Peyer's patch (tissue), 4 donors: Measurements from ENCODE around the gene ARMC9. TPM values are rescaled to one million over a fixed set of nuclear protein-coding genes. Genes with fewer than 3 reads are reported as not detected.

Source experiments
- DNase-seq, 3 donors: peaks; one replicate each; pipeline ENCODE4 v3.0.0-alpha.2; 2017 to 2019
- H3K27ac ChIP-seq, 4 donors: fragments of 200-600 bp; sonication (generic); one replicate each; pipeline ENCODE4 v1.5.1; 2016 to 2019
- H3K27me3 ChIP-seq, 2 donors: fragments of 200-600 bp; sonication (generic); one replicate each; pipeline ENCODE4 v1.5.1; 2019
- H3K36me3 ChIP-seq, 3 donors: fragments of 200-600 bp; sonication (generic); one replicate each; pipeline ENCODE4 v1.5.1; 2016 to 2019
- H3K4me1 ChIP-seq, 4 donors: fragments of 200-600 bp; sonication (generic); one replicate each; pipeline ENCODE4 v1.5.1; 2016 to 2019
- H3K4me3 ChIP-seq, 4 donors: fragments of 200-600 bp; sonication (generic); 1 replicate in 3 of 4; 2 replicates in 1 of 4; pipeline ENCODE4 v1.5.1; 2016 to 2019; ENCODE audit warnings: mild to moderate bottlenecking in 1 of 4
- H3K9me3 ChIP-seq, 4 donors: fragments of 200-600 bp; sonication (generic); one replicate each; pipeline ENCODE4 v1.5.1; 2016 to 2019; ENCODE audit warnings: mild to moderate bottlenecking in 1 of 4
- CTCF ChIP-seq, 6 experiments: fragments of 450-650 bp in 4 of 6; fragments of 200-600 bp in 2 of 6; sonication (generic) in 1 of 6; IDR thresholded peaks; one replicate each; pipeline ENCODE4 v1.5.1; 2017 to 2019; ENCODE audit warnings: antibody characterized with exemption in 6 of 6, mild to moderate bottlenecking in 3 of 6, moderate library complexity in 1 of 6
- POLR2A ChIP-seq, 2 donors: fragments of 450-650 bp; IDR thresholded peaks; one replicate each; pipeline ENCODE4 v1.5.1; 2017; ENCODE audit warnings: antibody characterized with exemption in 2 of 2, mild to moderate bottlenecking in 2 of 2, moderate library complexity in 2 of 2
- total RNA-seq, 4 donors: library from RNA; depleted of rRNA; stranded (reverse); fragments of >200 nt; gene quantifications; one replicate each; pipeline ENCODE4 v1.1.0, GENCODE V29; 2016

ARMC9 gene
- total RNA-seq, 4 donors from 2014 or later, result 3.3 to 15.7 (median 10.5) TPM

DNA sequence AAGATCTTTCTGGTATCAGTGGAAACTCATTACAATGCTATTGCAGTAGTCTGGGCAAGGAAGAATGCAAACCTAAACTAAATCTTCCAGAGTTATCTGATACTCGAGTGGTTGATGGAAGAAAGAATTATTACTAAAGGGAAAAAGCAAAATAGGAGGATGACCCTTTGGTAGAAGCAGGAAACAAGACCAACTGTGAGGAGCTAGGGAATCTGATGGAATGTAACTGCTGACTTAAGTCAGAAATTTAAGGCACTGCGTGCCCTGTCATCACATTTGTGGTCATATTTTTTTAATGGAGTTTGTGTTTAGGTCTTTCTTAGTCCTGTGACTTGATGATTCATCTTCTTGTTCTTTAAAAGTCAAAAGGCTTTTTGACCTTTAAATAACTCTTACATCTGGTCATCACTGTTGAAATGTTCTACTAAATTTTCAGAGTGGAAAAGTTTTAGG lies 36.5 kb upstream of the ARMC9 start:
- peak overlapping the region in 3 of 4 donors; percentile 29 to 67 (median 48) for H3K27ac ChIP-seq
- TF ChIP-seq CTCF (IDR thresholded peaks at IDR 0.05) (no peak), POLR2A (IDR thresholded peaks at IDR 0.05) (no peak)

DNA sequence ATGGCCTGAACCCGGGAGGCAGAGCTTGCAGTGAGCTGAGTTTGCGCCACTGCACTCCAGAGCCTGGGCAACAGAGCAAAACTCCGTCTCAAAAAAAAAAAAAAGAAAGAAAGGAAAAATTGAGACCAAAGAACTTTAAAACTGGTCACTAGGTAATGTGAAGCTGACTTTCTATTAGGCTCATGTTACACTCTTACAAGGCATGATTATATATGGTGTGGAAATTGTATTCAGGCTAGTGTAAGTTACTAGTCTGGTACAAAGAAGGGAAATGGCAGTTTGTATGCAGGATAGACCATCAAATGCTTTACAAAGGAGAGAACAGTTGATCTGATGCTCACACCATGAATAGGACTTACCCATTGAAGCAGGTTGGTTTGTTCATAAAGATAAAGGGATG lies 35.4 kb upstream of the ARMC9 start:
- Histone ChIP-seq H3K4me3 (no peak overlapping the region), H3K9me3 (no peaks in the 10 kb centered on the region), H3K4me1 (peaks cover 0 to 7% (median 0%) of the 10 kb centered on the region in 4 donors), H3K27ac (peak overlapping the region in 1 of 4 donors; percentile 67), H3K27me3 (no peaks in the 10 kb centered on the region), H3K36me3 (peaks cover 0 to 43% (median 0%) of the 10 kb centered on the region in 3 donors)
- no peak for DNase-seq
- TF ChIP-seq CTCF (IDR thresholded peaks at IDR 0.05) (no peak), POLR2A (IDR thresholded peaks at IDR 0.05) (no peak)

More for the DNA sequence above, 36.5 kb upstream of the ARMC9 start:
- peaks cover 0 to 42% (median 0%) of the 10 kb centered on the region in 3 donors for H3K36me3 ChIP-seq
- peaks cover 0 to 7% (median 0%) of the 10 kb centered on the region in 4 donors for H3K4me1 ChIP-seq
- H3K4me3 ChIP-seq, result no peak overlapping the region
- H3K9me3 ChIP-seq, result no peaks in the 10 kb centered on the region
- DNase-seq, result no peak
- no peaks in the 10 kb centered on the region for H3K27me3 ChIP-seq

GRCh38 chr2:231163414-231164095 lies 34.9 kb upstream of the ARMC9 start:
- Histone ChIP-seq H3K4me1 (peaks cover 0 to 7% (median 0%) of the 10 kb centered on the region in 4 donors), H3K4me3 (no peak overlapping the region), H3K9me3 (no peaks in the 10 kb centered on the region), H3K27me3 (no peaks in the 10 kb centered on the region), H3K36me3 (peaks cover 0 to 43% (median 0%) of the 10 kb centered on the region in 3 donors), H3K27ac (peak overlapping the region in 1 of 4 donors; percentile 67)
- no peak for TF ChIP-seq CTCF (IDR thresholded peaks at IDR 0.05)
- TF ChIP-seq POLR2A (IDR thresholded peaks at IDR 0.05), result no peak
- no peak for DNase-seq

- Histone ChIP-seq H3K9me3 (no peaks in the 10 kb centered on the region), H3K27ac (no peak overlapping the region), H3K4me3 (no peak overlapping the region), H3K36me3 (peaks cover 0 to 69% (median 0%) of the 10 kb centered on the region in 3 donors), H3K4me1 (no peaks in the 10 kb centered on the region), H3K27me3 (no peaks in the 10 kb centered on the region)
- TF ChIP-seq POLR2A (IDR thresholded peaks at IDR 0.05), result no peak
- no peak for TF ChIP-seq CTCF (IDR thresholded peaks at IDR 0.05)
- DNase-seq, result no peak
Measured at GRCh38 chr2:231167745-231168459, 30.5 kb upstream of the ARMC9 start.

- DNase-seq, result no peak
- H3K9me3 ChIP-seq, result no peaks in the 10 kb centered on the region
- H3K36me3 ChIP-seq, result peaks cover 0 to 70% (median 0%) of the 10 kb centered on the region in 3 donors
- H3K27ac ChIP-seq, result no peak overlapping the region
- TF ChIP-seq POLR2A (IDR thresholded peaks at IDR 0.05), result no peak
- no peak for TF ChIP-seq CTCF (IDR thresholded peaks at IDR 0.05)
- no peaks in the 10 kb centered on the region for H3K4me1 ChIP-seq
- H3K4me3 ChIP-seq, result no peak overlapping the region
- H3K27me3 ChIP-seq, result no peaks in the 10 kb centered on the region
Measured at GRCh38 chr2:231168460-231169139, 29.8 kb upstream of the ARMC9 start.
